CD4-positive, alpha-beta T cell treated with Interleukin-4 for 1 hour (primary cell): ENCODE data around the gene CCDC183.
"Not testable (repeated sequence)": the region's sequence is repeated elsewhere in the genome, so short reads cannot be mapped to it uniquely, and the experiment has no call there.

ENCODE experiments used
- DNase-seq, 2 donors: peaks; one replicate each; pipeline ENCODE4 v3.0.0-alpha.2; 2020 to 2022

CCDC183 gene

DNA sequence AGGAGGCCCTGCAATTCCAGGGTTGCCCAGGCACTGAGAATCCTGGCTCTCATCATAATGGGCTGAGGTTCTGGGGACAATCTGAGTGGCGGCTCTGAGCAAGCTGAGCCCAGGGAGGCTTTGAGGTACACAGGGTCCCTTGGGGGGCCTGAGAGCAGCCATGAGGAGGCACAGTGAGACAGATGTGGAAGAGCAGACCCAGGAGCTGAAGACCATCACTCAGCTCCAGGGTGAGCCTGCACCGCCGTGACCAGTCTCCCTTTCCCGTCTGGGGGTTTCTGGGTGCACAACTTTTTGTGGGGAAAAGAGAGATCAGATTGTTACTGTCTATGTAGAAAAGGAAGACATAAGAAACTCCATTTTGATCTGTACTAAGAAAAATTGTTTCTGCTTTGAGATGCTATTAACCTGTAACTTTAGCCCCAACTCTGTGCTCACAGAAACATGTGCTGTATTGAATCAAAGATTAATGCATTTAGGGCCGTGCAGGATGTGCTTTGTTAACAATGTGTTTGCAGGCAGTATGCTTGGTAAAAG lies at the start of gene CCDC183:
CCDC183 (plus strand) TSS at position 101 of the 537 bp plus-strand sequence; CDS start at position 161, 60 bp downstream.
- DNase-seq: no peak

DNA sequence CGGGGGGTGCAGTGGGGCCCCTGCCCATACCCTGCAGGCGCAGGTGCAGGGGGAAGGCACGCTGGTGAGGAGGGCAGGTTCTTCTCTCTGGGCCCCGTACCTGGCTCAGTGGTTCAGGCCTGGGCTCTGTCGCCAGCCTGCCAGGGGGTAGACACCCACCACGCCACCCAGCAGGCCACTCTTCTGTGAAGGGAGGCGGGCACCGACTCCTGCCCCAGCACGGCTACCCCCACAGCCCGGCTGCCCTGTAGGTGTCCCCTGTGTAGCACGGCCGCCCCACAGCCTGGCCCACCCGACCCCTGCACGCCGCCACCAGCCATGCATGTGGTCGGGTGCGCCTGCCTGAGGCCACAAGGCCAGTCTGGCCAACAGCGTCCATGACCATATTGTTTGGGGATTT lies 49.5 kb upstream of the CCDC183 start:
- DNase-seq: no peak

DNA sequence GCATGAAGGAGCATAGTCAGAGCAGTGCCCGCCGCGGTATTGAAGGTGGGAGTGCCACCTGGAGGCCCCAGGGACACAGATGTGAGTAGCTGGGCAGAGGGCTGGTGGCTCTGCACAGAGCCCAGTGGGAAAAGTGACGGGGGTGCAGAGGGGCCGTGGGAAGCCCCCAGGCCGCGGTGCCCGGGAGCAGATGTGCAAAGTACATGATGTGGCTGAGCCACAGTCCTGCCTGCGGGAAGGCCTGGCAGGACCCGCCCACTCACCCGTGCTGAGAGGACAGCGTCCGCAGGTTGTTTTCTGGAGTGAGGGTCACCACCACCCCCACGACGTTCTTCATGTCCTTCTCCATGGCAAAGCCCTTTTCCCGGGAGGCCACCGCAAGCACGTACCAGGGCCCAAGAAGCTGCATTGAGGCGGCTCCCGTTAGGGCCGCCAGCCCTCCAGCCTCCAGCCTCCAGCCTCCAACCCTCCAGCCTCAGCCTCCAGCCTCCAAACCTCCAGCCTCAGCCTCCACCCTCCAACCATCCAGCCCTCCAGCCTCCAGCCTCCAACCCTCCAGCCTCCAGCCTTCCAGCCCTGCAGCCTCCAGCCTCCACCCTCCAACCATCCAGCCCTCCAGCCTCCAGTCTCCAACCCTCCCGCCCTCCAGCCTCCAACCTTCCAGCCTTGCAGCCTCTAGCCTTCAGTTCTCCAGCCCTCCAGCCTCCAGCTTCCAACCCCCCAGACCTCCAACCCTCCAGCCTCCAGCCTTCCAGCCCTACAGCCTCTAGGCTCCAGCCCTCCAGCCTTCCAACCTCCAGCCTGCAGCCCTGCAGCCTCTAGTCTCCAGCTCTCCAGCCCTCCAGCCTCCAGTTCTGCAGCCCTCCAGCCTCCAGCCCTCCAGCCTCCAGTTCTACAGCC lies 48.7 kb upstream of the CCDC183 start:
- no peak for DNase-seq

DNA sequence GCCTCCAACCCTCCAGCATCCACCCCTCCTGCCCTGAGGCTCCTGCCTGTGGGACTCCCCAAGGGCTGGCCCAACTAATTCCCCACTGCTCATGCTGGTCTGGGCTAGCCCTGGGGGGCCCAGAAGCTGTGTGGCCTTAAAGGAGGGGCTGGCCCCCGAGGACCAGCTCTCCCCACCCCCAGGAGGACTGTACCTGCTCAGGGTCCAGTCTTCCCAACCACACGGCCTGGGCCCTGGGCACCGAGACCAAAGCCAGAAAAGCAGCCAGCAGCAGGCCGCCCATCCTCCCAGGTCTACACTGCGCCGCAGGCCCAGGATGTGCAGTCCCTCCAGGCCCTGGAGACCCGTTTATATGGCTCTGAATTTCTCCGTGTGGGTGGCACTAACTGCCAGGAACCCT lies 47.9 kb upstream of the CCDC183 start, which contains the start of gene LCN6:
LCN6 (minus strand) TSS at position 325 of the 400 bp plus-strand sequence; CDS start at position 283, 42 bp downstream.
- no peak for DNase-seq

DNA sequence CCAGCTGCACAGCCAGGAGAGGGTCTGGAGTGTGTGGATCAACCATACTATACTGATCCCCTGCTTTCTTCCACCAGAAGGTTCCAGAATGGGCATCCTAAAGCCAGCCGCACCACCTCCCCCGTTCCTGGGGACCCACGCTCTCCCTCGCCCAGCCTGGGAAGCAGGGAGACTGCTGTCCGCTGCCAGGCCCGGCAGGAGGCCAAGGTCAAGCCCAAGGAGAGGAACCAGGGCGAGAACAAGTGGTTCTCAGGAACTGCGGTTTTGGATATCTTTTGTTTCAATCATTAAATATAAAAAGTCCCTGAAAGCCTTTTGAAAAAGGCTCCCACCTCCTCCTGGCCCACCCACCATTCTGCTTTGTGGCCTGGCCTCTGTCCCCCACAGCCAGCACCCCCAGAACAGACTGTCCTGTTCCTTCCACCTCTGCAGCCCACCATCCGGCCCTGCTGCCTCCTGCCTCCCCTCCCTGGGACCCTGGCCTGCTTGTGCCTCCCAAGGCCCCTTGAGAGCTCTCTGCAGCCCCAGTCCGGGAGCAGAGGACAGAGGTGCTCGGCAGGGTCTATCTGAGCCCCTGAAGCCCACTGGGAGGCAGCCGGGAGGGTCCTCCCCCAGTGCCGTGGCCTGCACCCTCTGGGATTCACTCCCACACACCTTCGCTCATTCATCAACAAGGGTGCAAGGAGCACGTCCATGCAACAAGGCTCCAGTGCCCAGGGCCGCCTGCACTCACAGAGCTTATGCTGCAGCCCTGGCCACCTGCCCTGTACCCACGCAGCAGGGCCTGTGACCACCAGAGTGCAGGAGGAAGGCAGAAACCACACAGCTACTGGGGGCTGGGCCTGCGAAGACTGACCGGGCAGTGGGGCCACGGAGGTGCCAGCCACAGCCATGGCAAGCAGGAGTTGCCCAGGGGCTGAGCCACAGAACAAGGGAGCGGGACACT lies 47.2 kb upstream of the CCDC183 start:
- no peak for DNase-seq

DNA sequence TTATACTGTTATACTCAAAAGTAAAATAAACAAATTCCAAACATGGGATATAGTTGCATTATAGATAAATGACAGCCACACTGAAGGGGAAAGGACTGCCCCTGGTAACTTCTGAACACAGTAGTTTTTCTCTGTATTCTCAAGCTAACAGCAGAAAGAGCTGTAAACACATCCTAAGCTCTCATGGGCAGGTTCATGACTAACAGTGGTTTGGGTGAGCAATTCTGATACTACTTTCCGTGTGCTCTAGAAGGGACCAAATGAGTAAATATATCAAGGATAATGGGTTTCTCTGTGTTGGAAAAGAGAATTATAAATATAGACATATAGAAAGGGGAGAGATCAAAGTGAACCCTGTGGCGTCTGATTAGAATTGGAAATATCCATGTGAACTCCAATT lies 45.6 kb upstream of the CCDC183 start:
- DNase-seq: no peak

GRCh38 chr9:136751244-136751643 lies 44.9 kb upstream of the CCDC183 start:
- DNase-seq: no peak

- no peak for DNase-seq
These were observed 44.3 kb upstream of the CCDC183 start for GRCh38 chr9:136751814-136752213.

DNA sequence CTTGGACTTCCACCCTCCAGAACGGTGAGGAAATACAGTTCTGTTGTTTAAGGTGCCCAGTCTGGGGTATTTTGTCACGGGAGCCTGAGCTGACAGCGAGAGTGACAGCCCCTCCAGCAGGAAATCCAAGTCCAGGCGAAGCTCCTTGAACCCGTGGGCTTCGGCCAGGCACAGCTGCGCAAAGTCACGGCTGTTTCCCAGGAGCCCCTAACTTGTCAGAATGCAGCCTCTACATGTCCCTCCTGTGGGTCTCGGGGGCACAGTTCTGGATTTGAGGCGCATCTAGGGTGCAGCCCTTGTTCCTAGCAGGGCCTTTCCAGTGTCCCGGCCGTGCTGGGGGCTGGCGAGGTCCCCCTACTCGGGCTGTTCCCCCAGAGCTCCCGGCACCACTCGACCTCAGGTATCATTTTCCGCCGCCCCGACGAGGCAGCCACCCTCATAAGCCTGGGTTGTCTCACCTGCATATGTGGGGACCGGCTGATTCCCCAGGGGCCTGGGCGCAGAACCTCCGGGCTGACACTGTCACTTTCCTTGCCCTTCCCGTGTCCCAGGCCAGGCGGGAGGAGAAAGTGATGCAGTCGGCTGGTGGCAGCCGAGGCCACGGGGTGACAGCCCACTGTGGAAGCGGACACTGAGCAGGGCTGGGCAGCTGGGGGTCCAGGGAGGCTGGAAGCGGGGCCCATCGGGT lies 42.6 kb upstream of the CCDC183 start:
- DNase-seq: no peak

DNA sequence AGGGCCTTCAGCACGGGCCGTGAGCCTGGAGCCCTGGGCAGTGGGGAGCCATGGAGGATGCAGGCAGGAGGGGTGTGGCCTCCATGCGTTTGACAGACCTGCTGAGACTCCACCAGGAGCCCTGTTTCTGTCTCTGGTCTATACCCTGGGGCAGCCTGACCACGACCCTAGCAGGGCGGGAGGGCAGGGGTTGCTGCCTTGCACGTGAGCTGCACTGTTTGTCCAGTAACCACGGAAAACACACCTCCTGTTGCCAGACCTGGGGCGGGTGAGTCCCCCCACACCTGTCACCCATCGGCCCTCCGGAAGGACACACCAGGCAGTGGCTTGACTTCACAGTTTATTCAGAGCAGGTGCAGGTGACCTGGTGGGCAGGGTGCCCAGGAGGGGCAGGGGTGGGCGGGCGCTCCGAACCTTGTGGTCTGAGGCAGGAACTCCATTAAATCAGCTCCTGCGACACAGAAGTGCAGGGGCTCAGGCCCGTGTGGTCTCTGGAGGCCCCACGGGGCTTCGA lies 42.0 kb upstream of the CCDC183 start:
- peak in 1 of 2 donors; percentile 26 for DNase-seq

DNA sequence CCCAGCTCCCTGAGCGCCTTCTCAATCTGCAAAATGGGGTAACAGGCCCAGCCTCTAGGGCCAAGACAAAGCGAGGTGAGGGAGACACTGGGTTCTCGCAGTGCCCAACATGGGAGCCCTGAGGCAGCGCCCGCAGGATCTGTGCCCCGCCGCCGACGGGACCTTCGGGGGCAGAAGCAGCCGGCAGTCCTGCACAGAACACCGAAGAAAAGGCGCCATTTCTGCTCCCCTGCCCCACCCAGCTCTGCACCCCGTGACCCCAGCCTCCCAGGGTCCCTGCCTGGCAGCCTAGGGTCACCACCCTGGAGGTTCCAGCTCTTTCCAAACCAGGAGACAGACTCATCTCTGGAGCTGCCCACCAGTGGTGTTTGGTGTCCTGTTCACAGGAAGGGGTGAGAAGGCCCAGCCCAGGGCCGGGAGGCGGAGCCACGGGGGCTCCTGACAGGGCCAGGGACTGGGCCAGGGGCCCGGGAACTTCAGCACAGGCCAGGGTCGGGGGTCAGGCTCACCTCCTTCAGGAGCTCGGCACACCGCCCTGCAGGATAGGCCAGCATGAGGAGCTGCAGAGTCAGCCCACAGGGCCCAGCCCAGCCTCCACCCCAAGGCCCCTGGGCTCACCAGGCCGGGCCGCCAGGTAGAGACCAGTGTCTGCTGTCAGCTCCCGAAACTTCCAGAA lies 41.4 kb upstream of the CCDC183 start:
- DNase-seq: no peak

GRCh38 chr9:136755302-136756133 lies 40.6 kb upstream of the CCDC183 start:
- DNase-seq: not testable (repeated sequence)

- no peak for DNase-seq
These were observed 40.1 kb upstream of the CCDC183 start for GRCh38 chr9:136756134-136756438.

GRCh38 chr9:136756836-136757235 lies 39.3 kb upstream of the CCDC183 start:
- no peak for DNase-seq

- DNase-seq: no peak
These were observed 38.8 kb upstream of the CCDC183 start for GRCh38 chr9:136757328-136757727.

DNA sequence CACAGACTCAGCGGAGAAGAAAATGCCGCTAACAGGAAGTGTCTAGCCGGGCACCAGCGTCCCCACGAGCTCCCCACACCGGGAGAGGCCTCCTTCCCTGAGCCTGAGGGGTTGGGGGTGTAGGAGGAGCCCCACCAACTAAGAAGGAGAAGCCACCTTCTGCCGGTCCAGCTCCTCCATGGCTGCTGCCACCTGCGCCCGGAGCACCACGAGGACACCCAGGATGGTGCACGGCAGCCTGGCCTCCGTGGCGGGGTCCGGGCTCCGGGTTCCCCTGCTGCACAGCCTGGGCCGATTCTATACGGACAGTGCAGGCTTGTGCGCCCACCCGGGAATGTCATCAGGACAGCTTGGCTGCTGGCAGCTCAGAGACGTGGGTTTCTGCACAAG lies 38.4 kb upstream of the CCDC183 start:
- DNase-seq: no peak

DNA sequence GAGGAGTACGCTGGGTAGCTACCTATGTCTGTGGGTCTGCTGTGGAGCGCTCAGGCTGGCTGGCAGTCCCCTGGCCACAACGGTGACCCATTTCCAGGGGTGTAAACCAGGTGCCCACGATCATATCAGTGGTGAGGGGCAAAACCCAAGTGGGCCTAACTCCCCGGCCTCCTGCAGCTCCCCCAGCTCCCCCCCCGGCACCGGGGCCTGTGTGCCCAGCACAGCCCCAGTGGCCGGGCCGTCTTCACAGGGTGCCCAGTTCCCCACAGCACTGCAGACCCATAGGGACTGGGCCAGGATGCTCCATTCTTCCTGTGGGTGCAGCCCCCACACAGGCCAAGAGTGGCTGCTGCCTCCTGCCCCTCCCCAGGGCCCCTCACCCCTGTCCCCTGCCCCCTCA lies 37.1 kb upstream of the CCDC183 start:
- no peak for DNase-seq

GRCh38 chr9:136759436-136760325 lies 36.5 kb upstream of the CCDC183 start:
- DNase-seq: no peak

GRCh38 chr9:136760424-136760823 lies 35.7 kb upstream of the CCDC183 start:
- no peak for DNase-seq
